ENCODE data around the gene MTMR2. TPM values are rescaled to one million over a fixed set of nuclear protein-coding genes. Genes with fewer than 3 reads are reported as not detected.
"Not testable (repeated sequence)": the region's sequence is repeated elsewhere in the genome, so short reads cannot be mapped to it uniquely, and the experiment has no call there.

Gene MTMR2
- total RNA-seq, 1 donor from 2014 or later, result 45.0 TPM

DNA sequence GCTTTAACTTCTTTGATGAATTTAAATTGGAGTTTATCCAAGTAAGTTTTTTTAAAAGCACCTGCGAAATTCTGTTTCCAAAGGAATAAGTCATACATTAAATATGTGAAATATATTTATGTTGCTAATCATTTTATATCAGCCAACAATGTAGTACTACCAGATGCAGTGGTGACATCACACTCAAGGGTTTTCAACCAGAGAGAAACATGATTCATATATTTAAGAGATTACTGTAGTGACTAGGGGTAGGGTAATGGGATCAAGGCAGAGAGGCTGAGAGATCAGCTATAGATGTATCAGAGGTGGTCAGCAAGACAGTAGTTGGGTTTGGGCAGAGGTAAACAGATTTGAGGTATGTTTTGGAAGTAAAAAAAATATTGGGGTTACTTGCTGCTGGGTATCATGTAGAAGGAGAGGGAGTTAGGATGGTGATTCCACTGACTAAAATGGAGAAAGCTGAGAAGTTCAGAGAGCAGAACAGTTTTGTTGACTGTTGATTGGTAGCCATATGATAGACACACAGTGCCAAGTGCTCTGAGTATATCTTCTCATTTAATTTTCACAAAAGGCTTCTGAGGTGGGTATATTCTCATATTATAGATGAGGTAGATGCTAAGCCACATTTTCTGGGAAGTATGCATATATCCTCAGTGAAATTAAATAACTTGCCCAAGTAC, 94.2 kb downstream of the MTMR2 start:
- Mint-ChIP-seq H3K27ac (peak overlapping the region; percentile 3), H3K9me3 (ENCODE audit: low read depth) (no peaks in the 10 kb centered on the region), H3K36me3 (ENCODE audit: insufficient read depth) (peaks cover 18% of the 10 kb centered on the region), H3K27me3 (no peaks in the 10 kb centered on the region), H3K4me3 (ENCODE audit: low read depth) (no peak overlapping the region), H3K4me1 (ENCODE audit: low read depth) (no peaks in the 10 kb centered on the region)
- no peak for DNase-seq (ENCODE audit: low spot score, unreplicated experiment)
- TF ChIP-seq, protein P1, sequence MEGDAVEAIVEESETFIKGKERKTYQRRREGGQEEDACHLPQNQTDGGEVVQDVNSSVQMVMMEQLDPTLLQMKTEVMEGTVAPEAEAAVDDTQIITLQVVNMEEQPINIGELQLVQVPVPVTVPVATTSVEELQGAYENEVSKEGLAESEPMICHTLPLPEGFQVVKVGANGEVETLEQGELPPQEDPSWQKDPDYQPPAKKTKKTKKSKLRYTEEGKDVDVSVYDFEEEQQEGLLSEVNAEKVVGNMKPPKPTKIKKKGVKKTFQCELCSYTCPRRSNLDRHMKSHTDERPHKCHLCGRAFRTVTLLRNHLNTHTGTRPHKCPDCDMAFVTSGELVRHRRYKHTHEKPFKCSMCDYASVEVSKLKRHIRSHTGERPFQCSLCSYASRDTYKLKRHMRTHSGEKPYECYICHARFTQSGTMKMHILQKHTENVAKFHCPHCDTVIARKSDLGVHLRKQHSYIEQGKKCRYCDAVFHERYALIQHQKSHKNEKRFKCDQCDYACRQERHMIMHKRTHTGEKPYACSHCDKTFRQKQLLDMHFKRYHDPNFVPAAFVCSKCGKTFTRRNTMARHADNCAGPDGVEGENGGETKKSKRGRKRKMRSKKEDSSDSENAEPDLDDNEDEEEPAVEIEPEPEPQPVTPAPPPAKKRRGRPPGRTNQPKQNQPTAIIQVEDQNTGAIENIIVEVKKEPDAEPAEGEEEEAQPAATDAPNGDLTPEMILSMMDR (IDR thresholded peaks at IDR 0.05; ENCODE audit: unreplicated experiment), result no peak

DNA sequence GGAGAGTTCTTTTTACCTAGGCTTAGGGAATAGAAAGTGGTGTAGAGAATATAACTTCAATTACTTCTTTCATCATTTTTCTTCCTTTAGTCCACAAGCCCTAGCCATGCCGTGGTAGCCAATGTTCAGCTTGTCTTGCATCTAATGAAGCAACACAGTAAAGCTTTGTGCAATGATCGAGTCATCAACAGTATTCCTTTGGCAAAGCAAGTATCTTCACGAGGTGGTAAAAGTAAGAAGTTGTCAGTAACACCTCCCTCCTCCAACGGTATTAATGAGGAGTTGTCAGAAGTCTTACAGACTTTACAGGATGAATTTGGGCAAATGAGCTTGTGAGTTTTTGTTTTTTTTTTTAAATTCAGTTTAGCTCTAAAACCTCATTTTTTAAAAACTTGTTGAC, 96.2 kb downstream of the MTMR2 start:
- Mint-ChIP-seq H3K4me1 (ENCODE audit: low read depth) (no peaks in the 10 kb centered on the region), H3K27me3 (no peaks in the 10 kb centered on the region), H3K9me3 (ENCODE audit: low read depth) (no peaks in the 10 kb centered on the region), H3K4me3 (ENCODE audit: low read depth) (no peak overlapping the region), H3K27ac (no peak overlapping the region), H3K36me3 (ENCODE audit: insufficient read depth) (peaks cover 18% of the 10 kb centered on the region)
- TF ChIP-seq, protein P1 (IDR thresholded peaks at IDR 0.05; ENCODE audit: unreplicated experiment), result no peak
- no peak for DNase-seq (ENCODE audit: low spot score, unreplicated experiment)

DNA sequence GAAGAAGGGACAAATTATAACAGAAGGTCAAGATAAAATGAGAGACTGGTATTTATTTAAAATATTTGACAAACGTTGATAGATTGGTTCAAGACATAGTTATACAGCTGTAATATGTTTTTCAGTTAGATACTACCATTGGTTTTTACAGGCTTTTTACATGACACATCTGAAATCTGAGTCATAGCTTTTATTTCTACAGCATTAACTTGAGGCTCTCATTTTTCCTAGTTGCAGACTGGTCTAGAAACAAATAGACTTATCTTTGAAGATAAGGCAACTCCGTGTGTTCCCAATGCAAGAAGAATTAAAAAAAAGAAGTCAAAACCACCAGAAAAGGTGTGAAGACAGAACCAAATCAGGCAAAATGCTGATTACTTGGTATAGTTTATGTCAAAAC, 102.3 kb downstream of the MTMR2 start:
- no peaks in the 10 kb centered on the region for H3K27me3 Mint-ChIP-seq
- TF ChIP-seq, protein P1 (IDR thresholded peaks at IDR 0.05; ENCODE audit: unreplicated experiment), result no peak
- H3K36me3 Mint-ChIP-seq (ENCODE audit: insufficient read depth), result peaks cover 30% of the 10 kb centered on the region
- DNase-seq (ENCODE audit: low spot score, unreplicated experiment), result no peak
- no peak overlapping the region for H3K4me3 Mint-ChIP-seq (ENCODE audit: low read depth)
- no peaks in the 10 kb centered on the region for H3K9me3 Mint-ChIP-seq (ENCODE audit: low read depth)
- H3K27ac Mint-ChIP-seq, result no peak overlapping the region
- H3K4me1 Mint-ChIP-seq (ENCODE audit: low read depth), result no peaks in the 10 kb centered on the region

DNA sequence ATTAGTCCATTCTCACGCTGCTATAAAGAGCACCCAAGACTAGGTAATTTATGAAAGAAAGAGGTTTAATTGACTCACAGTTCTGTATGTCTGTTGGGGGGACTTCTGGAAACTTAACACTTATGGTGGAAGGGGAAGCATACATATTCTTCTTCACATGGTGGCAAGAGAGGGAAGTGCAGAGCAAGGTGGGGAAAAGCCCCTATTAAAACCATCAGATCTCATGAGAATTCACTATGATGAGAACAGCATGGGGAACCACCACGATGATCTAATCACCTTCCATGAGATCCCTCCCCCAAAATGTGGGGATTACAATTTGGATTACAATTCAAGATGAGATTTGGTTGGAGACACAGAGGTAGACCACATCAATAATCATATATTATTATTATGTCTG, 107.9 kb downstream of the MTMR2 start:
- H3K36me3 Mint-ChIP-seq (ENCODE audit: insufficient read depth), result peaks cover 28% of the 10 kb centered on the region
- no peak overlapping the region for H3K27ac Mint-ChIP-seq

DNA sequence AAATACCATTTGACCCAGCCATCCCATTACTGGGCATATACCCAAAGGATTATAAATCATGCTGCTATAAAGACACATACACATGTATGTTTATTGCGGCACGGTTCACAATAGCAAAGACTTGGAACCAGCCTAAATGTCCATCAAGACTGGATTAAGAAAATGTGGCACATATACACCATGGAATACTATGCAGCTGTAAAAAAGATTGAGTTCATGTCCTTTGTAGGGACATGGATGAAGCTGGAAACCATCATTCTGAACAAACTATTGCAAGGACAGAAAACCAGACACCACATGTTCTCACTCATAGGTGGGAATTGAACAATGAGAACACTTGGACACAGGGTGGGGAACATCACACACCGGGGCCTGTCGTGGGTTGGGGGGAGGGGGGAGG, 112.9 kb downstream of the MTMR2 start:
- not testable (repeated sequence) for H3K27ac Mint-ChIP-seq; H3K27me3 Mint-ChIP-seq; H3K4me1 Mint-ChIP-seq (ENCODE audit: low read depth); DNase-seq (ENCODE audit: low spot score, unreplicated experiment); H3K4me3 Mint-ChIP-seq (ENCODE audit: low read depth)
- peaks cover 59% of the 10 kb centered on the region for H3K36me3 Mint-ChIP-seq (ENCODE audit: insufficient read depth)
- peaks cover 32% of the 10 kb centered on the region for H3K9me3 Mint-ChIP-seq (ENCODE audit: low read depth)

More for the DNA sequence above, 107.9 kb downstream of the MTMR2 start:
- no peaks in the 10 kb centered on the region for H3K9me3 Mint-ChIP-seq (ENCODE audit: low read depth)
- H3K27me3 Mint-ChIP-seq, result no peaks in the 10 kb centered on the region
- no peaks in the 10 kb centered on the region for H3K4me1 Mint-ChIP-seq (ENCODE audit: low read depth)
- TF ChIP-seq, protein P1 (IDR thresholded peaks at IDR 0.05; ENCODE audit: unreplicated experiment), result no peak
- no peak overlapping the region for H3K4me3 Mint-ChIP-seq (ENCODE audit: low read depth)
- no peak for DNase-seq (ENCODE audit: low spot score, unreplicated experiment)

DNA sequence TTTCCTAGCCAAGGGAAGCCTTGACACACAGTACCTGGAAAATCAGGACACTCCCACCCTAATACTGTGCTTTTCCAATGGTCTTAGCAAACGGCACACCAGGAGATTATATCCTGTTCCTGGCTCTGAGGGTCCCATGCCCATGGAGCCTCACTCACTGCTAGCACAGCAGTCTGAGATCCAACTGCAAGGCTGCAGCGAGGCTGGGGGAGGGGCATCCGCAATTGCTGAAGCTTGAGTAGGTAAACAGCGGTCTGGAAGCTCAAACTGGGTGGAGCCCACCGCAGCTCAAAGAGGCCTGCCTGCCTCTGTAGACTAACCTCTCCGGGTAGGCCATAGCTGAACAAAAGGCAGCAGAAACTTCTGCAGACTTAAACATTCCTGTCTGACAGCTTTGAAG, 117.4 kb downstream of the MTMR2 start:
- H3K4me1 Mint-ChIP-seq (ENCODE audit: low read depth); H3K27me3 Mint-ChIP-seq; DNase-seq (ENCODE audit: low spot score, unreplicated experiment); H3K27ac Mint-ChIP-seq; H3K4me3 Mint-ChIP-seq (ENCODE audit: low read depth): not testable (repeated sequence)
- H3K9me3 Mint-ChIP-seq (ENCODE audit: low read depth), result peaks cover 34% of the 10 kb centered on the region
- H3K36me3 Mint-ChIP-seq (ENCODE audit: insufficient read depth), result peaks cover 70% of the 10 kb centered on the region
